Measurements from ENCODE around the gene ACADS. TPM values are rescaled to one million over a fixed set of nuclear protein-coding genes. Genes with fewer than 3 reads are reported as not detected.

Gene ACADS
- polyA plus RNA-seq, 1 donor (not counting 4 experiments of a cell fraction or from before 2014, with no cell fraction given): 2.2 TPM

DNA sequence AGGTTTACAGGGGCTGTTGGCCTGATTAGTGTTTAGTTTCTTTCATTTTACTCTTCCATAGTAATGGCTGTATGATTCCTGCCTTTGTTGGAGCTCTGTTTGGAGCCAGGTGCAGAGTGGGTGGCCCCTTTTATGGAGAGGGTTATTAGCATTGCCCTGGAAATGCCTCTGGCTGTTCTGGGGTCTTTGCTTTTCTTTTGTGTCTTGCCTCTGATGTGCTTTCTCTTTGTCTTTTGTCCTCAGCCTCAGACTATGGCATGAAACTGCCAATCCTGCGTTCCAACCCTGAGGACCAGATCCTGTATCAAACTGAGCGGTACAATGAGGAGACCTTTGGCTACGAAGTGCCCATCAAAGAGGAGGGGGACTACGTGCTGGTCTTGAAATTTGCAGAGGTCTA lies 31.8 kb upstream of the ACADS start:
- Histone ChIP-seq H3K79me2 (ENCODE audit: control insufficient read depth, insufficient read depth, low read length) (peaks cover 44% of the 10 kb centered on the region), H3K4me1 (ENCODE audit: control insufficient read depth, extremely low read depth, insufficient read depth, low read length) (peaks cover 11% of the 10 kb centered on the region), H3K4me3 (ENCODE audit: control insufficient read depth in 2 of 3, extremely low read depth in 1 of 3, insufficient read depth in 2 of 3, low read depth in 1 of 3, low read length in 3 of 3) (no peak overlapping the region), H3K9me3 (ENCODE audit: control insufficient read depth, low read depth, low read length) (no peaks in the 10 kb centered on the region), H3K4me2 (ENCODE audit: control insufficient read depth, extremely low read depth, insufficient read depth, low read depth, low read length) (no peak overlapping the region), H2AFZ (ENCODE audit: control insufficient read depth, low read length) (no peak overlapping the region), H4K20me1 (ENCODE audit: control insufficient read depth, extremely low read depth, insufficient read depth, low read length) (peaks cover 11% of the 10 kb centered on the region), H3K36me3 (ENCODE audit: control insufficient read depth in 2 of 2, extremely low read depth in 1 of 2, insufficient read depth in 2 of 2, low read length in 2 of 2) (peaks cover 16 to 36% of the 10 kb centered on the region in 2 experiments), H3K9me1 (ENCODE audit: control insufficient read depth, extremely low read depth, insufficient read depth, low read length) (no peaks in the 10 kb centered on the region), H3K27ac (ENCODE audit: control insufficient read depth, insufficient read depth, low read length) (no peak overlapping the region), H3K27me3 (ENCODE audit: control insufficient read depth, extremely low read depth, insufficient read depth, low read length) (no peaks in the 10 kb centered on the region), H3K9ac (ENCODE audit: control insufficient read depth, extremely low read depth, insufficient read depth, low read length) (no peak overlapping the region)
- TF ChIP-seq, protein P1, sequence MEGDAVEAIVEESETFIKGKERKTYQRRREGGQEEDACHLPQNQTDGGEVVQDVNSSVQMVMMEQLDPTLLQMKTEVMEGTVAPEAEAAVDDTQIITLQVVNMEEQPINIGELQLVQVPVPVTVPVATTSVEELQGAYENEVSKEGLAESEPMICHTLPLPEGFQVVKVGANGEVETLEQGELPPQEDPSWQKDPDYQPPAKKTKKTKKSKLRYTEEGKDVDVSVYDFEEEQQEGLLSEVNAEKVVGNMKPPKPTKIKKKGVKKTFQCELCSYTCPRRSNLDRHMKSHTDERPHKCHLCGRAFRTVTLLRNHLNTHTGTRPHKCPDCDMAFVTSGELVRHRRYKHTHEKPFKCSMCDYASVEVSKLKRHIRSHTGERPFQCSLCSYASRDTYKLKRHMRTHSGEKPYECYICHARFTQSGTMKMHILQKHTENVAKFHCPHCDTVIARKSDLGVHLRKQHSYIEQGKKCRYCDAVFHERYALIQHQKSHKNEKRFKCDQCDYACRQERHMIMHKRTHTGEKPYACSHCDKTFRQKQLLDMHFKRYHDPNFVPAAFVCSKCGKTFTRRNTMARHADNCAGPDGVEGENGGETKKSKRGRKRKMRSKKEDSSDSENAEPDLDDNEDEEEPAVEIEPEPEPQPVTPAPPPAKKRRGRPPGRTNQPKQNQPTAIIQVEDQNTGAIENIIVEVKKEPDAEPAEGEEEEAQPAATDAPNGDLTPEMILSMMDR (optimal IDR thresholded peaks at IDR 0.05 in 1 of 3, IDR thresholded peaks at IDR 0.05 in 1 of 3, conservative IDR thresholded peaks at IDR 0.05 in 1 of 3; ENCODE audit: extremely low read depth in 1 of 3, insufficient read depth in 2 of 3, low read length in 3 of 3): no peak
- no peak for TF ChIP-seq EZH2 (IDR thresholded peaks at IDR 0.05; ENCODE audit: low read length)
- FAIRE-seq (no peak), DNase-seq (ENCODE audit: low read depth, low spot score) (no peak)
- dilution Hi-C loops (cut with MboI; ENCODE audit: extremely low pct_ligation_motif_present, low sequenced_read_pairs): no loop called here

DNA sequence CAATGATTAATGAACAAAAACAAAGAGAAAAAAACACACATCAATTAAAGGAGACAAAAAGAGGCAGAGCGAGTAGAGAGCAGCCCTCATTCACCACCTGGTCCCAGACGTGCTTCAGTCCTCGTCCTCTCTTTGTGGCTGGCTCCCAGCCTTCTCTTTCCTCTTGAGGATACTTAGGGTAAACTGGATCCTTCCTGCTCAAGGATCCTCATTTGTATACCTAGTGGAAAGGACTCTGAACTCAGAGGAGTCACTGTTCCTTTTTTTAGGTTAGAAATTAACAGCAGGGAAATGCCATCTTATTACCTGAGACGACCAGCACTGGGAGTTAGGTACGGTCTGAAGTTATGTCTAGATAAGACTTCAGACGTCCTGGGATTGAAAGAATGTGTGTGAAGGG lies 29.0 kb upstream of the ACADS start:
- no peaks in the 10 kb centered on the region for H3K4me1 ChIP-seq (ENCODE audit: control insufficient read depth, extremely low read depth, insufficient read depth, low read length)
- no peak overlapping the region for H3K27ac ChIP-seq (ENCODE audit: control insufficient read depth, insufficient read depth, low read length)
- peaks cover 16% of the 10 kb centered on the region for H3K79me2 ChIP-seq (ENCODE audit: control insufficient read depth, insufficient read depth, low read length)
- no peaks in the 10 kb centered on the region for H4K20me1 ChIP-seq (ENCODE audit: control insufficient read depth, extremely low read depth, insufficient read depth, low read length)
- DNase-seq (ENCODE audit: low read depth, low spot score) (no peak), FAIRE-seq (no peak)
- no peak overlapping the region for H3K4me3 ChIP-seq (ENCODE audit: control insufficient read depth in 2 of 3, extremely low read depth in 1 of 3, insufficient read depth in 2 of 3, low read depth in 1 of 3, low read length in 3 of 3)
- no peaks in the 10 kb centered on the region for H3K9me3 ChIP-seq (ENCODE audit: control insufficient read depth, low read depth, low read length)
- no peaks in the 10 kb centered on the region for H3K9me1 ChIP-seq (ENCODE audit: control insufficient read depth, extremely low read depth, insufficient read depth, low read length)
- no peak overlapping the region for H3K9ac ChIP-seq (ENCODE audit: control insufficient read depth, extremely low read depth, insufficient read depth, low read length)
- dilution Hi-C loops (cut with MboI; ENCODE audit: extremely low pct_ligation_motif_present, low sequenced_read_pairs): no loop called here
- H3K36me3 ChIP-seq (ENCODE audit: control insufficient read depth in 2 of 2, extremely low read depth in 1 of 2, insufficient read depth in 2 of 2, low read length in 2 of 2): peaks cover 32 to 36% of the 10 kb centered on the region in 2 experiments
- no peak for TF ChIP-seq EZH2 (IDR thresholded peaks at IDR 0.05; ENCODE audit: low read length)
- TF ChIP-seq, protein P1 (optimal IDR thresholded peaks at IDR 0.05 in 1 of 3, IDR thresholded peaks at IDR 0.05 in 1 of 3, conservative IDR thresholded peaks at IDR 0.05 in 1 of 3; ENCODE audit: extremely low read depth in 1 of 3, insufficient read depth in 2 of 3, low read length in 3 of 3): no peak
- no peak overlapping the region for H2AFZ ChIP-seq (ENCODE audit: control insufficient read depth, low read length)
- H3K4me2 ChIP-seq (ENCODE audit: control insufficient read depth, extremely low read depth, insufficient read depth, low read depth, low read length): no peak overlapping the region
- no peaks in the 10 kb centered on the region for H3K27me3 ChIP-seq (ENCODE audit: control insufficient read depth, extremely low read depth, insufficient read depth, low read length)

All from keratinocyte (primary cell).